Forelimb muscle (tissue), 1 donor: ENCODE results near the gene TLCD1. TPM values are rescaled to one million over a fixed set of nuclear protein-coding genes. Genes with fewer than 3 reads are reported as not detected.

Experiments
- DNase-seq: peaks from one replicate; pipeline ENCODE4 v3.0.0-alpha.2; 2013; ENCODE audit warnings: low read depth
- polyA plus RNA-seq: library from polyadenylated mRNA; unstranded; fragments of 120-200 nt; gene quantifications from one replicate; pipeline ENCODE4 v1.2.1, GENCODE V29; 2013; ENCODE audit not compliant: insufficient read length

The TLCD1 gene
- polyA plus RNA-seq, 1 donor, result 4.2 TPM

DNA sequence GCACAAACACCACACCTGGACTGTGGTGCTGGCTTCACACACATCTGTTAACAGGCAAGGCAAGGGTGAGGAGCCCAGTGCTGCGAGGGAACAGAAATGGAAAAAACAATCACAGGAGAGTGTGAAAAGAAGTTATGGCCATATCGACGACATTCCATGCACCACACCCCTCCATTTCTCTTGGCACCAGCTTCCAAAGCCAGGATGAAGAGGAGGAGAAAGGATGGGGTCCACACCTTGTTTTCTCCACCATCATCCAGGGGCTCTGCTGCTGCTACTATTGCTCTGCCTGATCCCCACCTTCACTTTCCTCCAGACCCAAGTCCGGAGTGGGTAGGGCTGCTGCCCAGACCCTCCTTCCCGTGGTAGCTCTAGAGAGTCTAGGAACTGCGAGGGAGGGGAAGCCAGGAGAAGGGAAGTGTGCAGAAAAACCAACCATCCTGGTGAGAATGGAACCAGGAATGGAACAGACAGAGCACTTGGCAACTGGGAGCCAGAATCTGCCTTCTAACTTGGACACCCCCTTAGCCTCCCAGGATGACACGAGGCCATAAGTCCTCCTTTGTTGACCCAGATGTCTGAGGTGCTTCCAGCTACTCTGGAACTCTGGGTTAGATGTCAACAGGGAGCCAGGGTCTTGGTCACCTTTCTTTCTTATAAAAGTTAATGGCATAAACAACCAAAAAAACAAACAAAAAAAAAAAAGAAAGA is 13.2 kb downstream of the TLCD1 start:
- no peak for DNase-seq

GRCh38 chr17:28712032-28712704 is 13.9 kb downstream of the TLCD1 start:
- no peak for DNase-seq

- no peak for DNase-seq
These were observed 14.4 kb downstream of the TLCD1 start, which contains the start of gene PROCA1 for GRCh38 chr17:28711723-28712031. Gene PROCA1 (minus strand): TSS chr17:28711888. CDS start chr17:28711660, 228 bp downstream.

GRCh38 chr17:28710861-28711722 is 14.9 kb downstream of the TLCD1 start:
- no peak for DNase-seq

DNA sequence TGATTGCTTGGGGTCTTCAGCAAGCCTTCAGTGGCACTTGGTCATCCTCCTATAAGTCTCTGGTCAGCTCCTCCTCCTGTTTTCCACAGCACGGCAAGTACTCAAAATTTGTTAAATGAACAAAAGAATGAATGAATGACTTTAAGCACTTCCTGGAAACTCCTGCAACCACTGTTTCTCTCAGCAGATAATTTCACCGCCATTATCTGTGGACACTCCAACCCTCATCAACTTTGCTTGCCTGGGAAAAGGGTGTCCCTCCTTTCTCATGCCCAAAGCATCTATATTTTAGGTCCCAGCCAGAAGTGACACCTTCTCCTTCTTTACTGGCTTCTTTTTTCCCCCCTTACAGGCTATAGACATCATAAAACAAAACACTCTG is 18.7 kb downstream of the TLCD1 start:
- no peak for DNase-seq

DNA sequence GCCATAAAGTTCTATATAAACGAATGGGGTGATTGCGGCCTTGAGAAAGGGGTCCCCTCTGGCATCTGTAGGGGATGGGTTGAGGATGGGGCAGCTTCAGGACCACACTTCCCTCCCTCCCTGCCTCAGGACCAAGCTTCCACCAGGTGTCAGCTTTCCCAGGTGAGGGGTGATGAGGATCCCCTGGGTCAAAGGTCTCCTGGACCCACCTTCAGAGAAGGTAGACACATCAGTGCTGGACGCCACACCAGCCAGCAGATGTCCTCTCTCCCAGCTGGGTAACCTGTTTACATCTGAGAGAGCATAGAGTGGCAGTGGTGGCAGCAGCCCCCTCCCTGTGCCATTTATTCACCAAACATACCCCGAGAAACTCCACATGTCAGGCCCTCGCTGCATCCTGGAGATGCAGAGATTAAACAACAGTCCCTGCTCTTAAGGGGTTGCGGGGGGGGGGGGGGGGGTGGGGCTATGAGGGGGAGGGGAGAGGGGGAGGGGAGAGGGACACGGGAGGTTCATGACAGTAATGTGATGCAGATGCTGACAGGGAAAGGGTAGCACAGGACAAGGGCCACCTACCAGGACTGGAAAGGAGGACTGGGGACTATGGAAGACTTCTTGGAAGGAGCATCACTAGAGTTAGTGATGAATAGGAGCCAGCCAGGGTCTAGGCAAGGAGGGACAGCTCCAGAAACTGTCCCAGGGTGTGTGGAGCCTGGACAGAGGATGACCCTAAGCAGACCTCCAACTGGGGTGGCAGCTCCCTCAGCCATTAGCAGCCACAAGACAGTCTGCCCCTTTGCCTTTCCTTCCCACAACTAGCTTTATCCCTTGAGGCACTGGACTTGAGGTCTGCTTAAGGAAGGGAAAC is 19.3 kb downstream of the TLCD1 start:
- DNase-seq, result no peak

GRCh38 chr17:28705728-28706334 is 20.2 kb downstream of the TLCD1 start:
- DNase-seq, result no peak

- DNase-seq, result no peak
These were observed 20.9 kb downstream of the TLCD1 start for GRCh38 chr17:28705074-28705659.

GRCh38 chr17:28704219-28704858 is 21.7 kb downstream of the TLCD1 start:
- no peak for DNase-seq

- no peak for DNase-seq
These were observed 22.3 kb downstream of the TLCD1 start for GRCh38 chr17:28703552-28704218.

DNA sequence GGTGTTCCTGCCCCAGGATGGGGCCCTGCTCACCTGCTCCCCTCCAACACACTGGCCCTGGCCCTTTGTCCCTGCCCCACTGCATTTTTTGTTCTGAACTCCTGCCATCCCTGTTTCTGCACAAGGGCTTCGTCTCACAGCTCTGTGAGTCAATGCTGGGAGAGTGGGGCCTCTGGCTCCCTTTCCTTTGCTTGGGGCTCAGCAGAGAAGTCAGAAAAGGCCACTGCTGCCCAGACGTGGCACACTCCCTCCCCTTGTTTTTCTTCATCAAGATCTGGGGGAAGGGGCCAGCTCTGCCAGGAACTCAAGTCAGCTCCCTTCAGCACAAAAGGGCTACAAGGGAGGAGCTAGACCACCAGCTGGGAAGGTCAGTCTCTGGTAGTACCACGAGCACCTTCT is 23.3 kb downstream of the TLCD1 start:
- DNase-seq, result no peak

DNA sequence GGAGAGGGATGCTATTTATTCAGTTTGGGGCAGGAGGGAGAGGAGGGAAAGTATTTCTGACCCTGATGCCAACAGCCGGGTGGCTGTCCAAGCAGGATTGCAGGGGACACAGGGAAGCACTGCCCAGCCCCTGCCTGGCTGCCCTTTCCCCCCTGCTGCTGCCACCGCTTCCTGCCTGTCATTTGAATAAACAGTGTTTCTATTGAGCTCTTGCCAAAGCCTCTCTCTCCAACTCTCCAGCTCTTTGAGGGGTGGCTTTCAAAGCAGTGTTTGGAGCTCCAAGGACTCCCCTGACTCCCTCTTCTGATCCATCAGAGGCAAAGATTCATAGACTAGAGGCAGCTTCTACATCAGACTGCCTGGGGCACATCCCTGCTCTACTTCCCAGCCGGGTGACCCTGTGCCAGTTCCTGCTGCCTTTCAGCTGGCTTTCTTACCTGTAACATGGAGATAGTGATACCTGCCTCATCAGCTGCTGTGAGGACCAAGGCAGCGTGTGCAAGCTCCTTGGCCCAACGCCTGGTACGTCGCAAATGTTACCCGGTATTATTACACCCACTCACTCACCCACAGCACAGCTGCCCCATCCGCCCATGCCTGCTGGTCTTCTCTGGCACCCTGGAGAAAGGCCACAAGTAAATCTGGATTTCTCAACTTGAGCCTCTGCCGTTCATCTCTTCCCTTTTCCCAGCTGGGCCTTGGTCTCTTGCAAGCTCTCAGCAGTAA is 23.8 kb downstream of the TLCD1 start:
- DNase-seq, result no peak

- DNase-seq, result no peak
These were observed 25.1 kb downstream of the TLCD1 start for GRCh38 chr17:28700830-28701492.

- DNase-seq, result no peak
These were observed 25.8 kb downstream of the TLCD1 start for GRCh38 chr17:28700278-28700677.

GRCh38 chr17:28698253-28698941 is 27.6 kb downstream of the TLCD1 start:
- no peak for DNase-seq

GRCh38 chr17:28693869-28694268 is 32.2 kb downstream of the TLCD1 start:
- no peak for DNase-seq

GRCh38 chr17:28689011-28689410 is 37.0 kb downstream of the TLCD1 start:
- DNase-seq, result no peak

- no peak for DNase-seq
These were observed 37.6 kb downstream of the TLCD1 start for GRCh38 chr17:28688481-28688880.
